ENCODE measurements around the gene KCNJ4. TPM values are rescaled to one million over a fixed set of nuclear protein-coding genes. Genes with fewer than 3 reads are reported as not detected.
"Not testable (repeated sequence)": the region's sequence is repeated elsewhere in the genome, so short reads cannot be mapped to it uniquely, and the experiment has no call there.

KCNJ4 gene
- total RNA-seq, 1 donor from 2014 or later, result 0.82 TPM

DNA sequence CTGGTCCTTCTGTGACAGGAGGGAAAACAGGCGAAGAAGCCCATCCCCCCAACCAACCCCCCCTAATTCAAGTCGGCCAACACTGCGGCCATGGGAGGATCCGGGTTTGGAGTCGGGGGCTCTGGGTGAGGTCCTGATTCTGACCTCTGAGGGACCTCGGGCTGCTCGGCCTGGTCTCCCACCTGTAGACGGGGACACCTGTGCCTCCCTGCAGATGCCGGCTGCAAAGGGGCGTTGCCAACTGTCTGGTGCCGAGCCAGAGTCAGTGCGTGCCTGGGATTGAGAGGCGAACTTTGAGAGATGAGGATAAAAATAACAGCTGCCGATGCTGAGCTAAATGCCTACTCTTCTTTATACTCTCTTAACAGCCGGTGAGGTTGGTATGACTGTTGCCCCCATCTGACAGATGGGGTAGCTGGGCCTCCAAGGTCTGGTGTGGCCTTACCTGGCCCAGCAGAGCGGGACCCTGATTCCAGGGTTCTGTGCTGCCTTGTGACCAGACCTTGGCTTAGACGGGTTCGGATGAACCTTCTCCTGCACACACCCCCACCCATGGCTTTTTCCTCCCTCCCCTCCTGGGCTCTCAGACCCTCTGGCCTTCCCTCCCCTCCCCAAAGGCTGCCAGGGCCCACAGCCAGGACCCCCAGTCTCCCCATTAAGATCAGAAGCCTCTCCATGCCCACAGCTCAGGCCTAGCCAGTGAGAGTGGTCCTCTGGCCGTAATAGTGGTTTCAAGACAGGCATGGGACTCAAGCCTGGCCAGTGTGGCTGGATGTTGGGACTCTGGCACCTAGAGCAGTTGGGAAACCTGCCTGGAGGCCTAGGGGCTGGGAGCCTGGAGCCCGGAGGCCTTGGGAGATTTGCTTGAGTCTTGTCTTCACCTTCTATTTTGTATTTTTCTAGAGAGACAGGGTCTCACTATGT is 41.7 kb downstream of the KCNJ4 start:
- H2AFZ ChIP-seq (replicated peaks), result no peak overlapping the region
- no peaks in the 10 kb centered on the region for H3K27me3 ChIP-seq
- H3F3A ChIP-seq (ENCODE audit: low read depth), result no peaks in the 10 kb centered on the region
- no peak overlapping the region for H3K9ac ChIP-seq
- H3K9me3 ChIP-seq (ENCODE audit: low read depth), result no peaks in the 10 kb centered on the region
- no peak overlapping the region for H3K27ac Mint-ChIP-seq
- DNase-seq (ENCODE audit: low spot score), result no peak
- no peak overlapping the region for H3K4me3 Mint-ChIP-seq
- no peak overlapping the region for H3K27ac ChIP-seq
- no peaks in the 10 kb centered on the region for H4K20me1 ChIP-seq (ENCODE audit: low read depth)
- no peaks in the 10 kb centered on the region for H3K4me1 ChIP-seq
- H3K79me2 ChIP-seq (ENCODE audit: low read depth), result no peaks in the 10 kb centered on the region
- peaks cover 5% of the 10 kb centered on the region for H3K27me3 Mint-ChIP-seq (ENCODE audit: insufficient read depth, low read depth)
- H3K4me1 Mint-ChIP-seq, result peaks cover 7% of the 10 kb centered on the region
- no peak overlapping the region for H3K4me2 ChIP-seq
- no peaks in the 10 kb centered on the region for H3K36me3 ChIP-seq
- peaks cover 9% of the 10 kb centered on the region for H3K9me3 Mint-ChIP-seq
- no peak overlapping the region for H3K4me3 ChIP-seq
- no peaks in the 10 kb centered on the region for H3K36me3 Mint-ChIP-seq
- no peak for TF ChIP-seq EZH2phosphoT487 (IDR thresholded peaks at IDR 0.05)
- no peak for TF ChIP-seq EZH2 (IDR thresholded peaks at IDR 0.05)
- TF ChIP-seq, protein P1, sequence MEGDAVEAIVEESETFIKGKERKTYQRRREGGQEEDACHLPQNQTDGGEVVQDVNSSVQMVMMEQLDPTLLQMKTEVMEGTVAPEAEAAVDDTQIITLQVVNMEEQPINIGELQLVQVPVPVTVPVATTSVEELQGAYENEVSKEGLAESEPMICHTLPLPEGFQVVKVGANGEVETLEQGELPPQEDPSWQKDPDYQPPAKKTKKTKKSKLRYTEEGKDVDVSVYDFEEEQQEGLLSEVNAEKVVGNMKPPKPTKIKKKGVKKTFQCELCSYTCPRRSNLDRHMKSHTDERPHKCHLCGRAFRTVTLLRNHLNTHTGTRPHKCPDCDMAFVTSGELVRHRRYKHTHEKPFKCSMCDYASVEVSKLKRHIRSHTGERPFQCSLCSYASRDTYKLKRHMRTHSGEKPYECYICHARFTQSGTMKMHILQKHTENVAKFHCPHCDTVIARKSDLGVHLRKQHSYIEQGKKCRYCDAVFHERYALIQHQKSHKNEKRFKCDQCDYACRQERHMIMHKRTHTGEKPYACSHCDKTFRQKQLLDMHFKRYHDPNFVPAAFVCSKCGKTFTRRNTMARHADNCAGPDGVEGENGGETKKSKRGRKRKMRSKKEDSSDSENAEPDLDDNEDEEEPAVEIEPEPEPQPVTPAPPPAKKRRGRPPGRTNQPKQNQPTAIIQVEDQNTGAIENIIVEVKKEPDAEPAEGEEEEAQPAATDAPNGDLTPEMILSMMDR (IDR thresholded peaks at IDR 0.05), result no peak

DNA sequence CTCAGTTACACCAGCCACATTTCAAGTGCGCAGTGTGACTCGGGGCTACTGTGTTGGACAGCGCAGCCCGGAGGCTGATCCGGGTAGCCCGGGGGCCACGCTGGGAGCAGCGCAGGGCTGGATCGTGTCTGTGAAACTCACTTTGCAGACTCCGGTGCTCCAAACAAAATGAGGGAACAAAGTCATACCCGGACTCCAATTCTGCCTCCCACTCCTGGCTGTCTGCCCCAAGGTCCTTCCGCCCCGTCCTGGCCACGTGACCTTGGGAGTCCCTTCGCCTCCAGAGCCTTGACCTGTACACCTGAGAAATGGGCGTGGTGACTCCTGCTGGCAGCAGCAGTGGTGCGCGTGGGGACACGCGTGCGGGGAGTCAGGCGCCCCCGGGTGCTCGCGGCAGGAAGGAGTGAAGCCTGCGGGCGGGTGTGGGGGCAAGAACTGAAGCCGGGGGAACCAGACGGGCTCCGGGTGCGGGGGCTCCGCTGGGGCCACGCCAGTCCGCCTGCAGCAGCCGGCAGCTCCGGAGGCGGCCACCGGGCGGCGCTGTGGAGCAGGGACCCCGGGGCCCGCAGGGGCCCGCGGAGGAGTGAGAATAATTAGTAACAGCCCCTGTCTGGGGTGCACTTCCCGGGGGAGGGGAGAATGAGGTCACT is 42.4 kb downstream of the KCNJ4 start:
- no peak overlapping the region for H3K4me3 ChIP-seq
- no peak overlapping the region for H3K9ac ChIP-seq
- no peaks in the 10 kb centered on the region for H3K36me3 ChIP-seq
- Mint-ChIP-seq H3K4me3 (no peak overlapping the region), H3K27me3 (ENCODE audit: insufficient read depth, low read depth) (peaks cover 7% of the 10 kb centered on the region), H3K36me3 (no peaks in the 10 kb centered on the region), H3K4me1 (peaks cover 7% of the 10 kb centered on the region), H3K27ac (peak overlapping the region; percentile 87), H3K9me3 (peaks cover 11% of the 10 kb centered on the region)
- no peaks in the 10 kb centered on the region for H3K27me3 ChIP-seq
- no peaks in the 10 kb centered on the region for H3F3A ChIP-seq (ENCODE audit: low read depth)
- H3K27ac ChIP-seq, result no peak overlapping the region
- no peaks in the 10 kb centered on the region for H3K9me3 ChIP-seq (ENCODE audit: low read depth)
- no peak for TF ChIP-seq EZH2 (IDR thresholded peaks at IDR 0.05)
- TF ChIP-seq, protein P1 (IDR thresholded peaks at IDR 0.05), result peak; percentile 74
- no peak overlapping the region for H2AFZ ChIP-seq (replicated peaks)
- H3K79me2 ChIP-seq (ENCODE audit: low read depth), result no peaks in the 10 kb centered on the region
- H3K4me2 ChIP-seq, result no peak overlapping the region
- peak; percentile 34 for DNase-seq (ENCODE audit: low spot score)
- H4K20me1 ChIP-seq (ENCODE audit: low read depth), result no peaks in the 10 kb centered on the region
- H3K4me1 ChIP-seq, result no peaks in the 10 kb centered on the region

DNA sequence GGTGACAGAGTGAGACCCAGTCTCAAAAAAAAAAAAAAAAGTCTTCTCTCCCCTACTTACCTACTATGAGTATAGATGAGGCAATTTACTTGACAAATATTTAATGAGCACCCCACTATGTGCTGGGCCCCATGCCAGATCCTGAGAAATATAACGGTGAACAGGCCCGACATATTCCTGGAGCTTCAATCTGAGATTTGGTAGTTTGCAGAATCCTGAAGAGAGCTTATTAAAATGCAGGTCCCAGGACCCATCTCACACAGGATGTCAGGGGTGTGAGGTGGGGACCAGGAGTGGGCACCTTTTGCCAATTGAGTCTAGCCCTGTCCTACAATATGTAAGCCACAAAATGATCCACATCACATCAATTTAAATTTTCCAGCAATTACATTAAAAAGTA is 44.0 kb downstream of the KCNJ4 start:
- Histone ChIP-seq H3K79me2 (ENCODE audit: low read depth) (no peaks in the 10 kb centered on the region), H3K4me3 (no peak overlapping the region), H4K20me1 (ENCODE audit: low read depth) (no peaks in the 10 kb centered on the region), H3K4me1 (no peaks in the 10 kb centered on the region), H3F3A (ENCODE audit: low read depth) (no peaks in the 10 kb centered on the region), H3K9me3 (ENCODE audit: low read depth) (no peaks in the 10 kb centered on the region), H3K9ac (no peak overlapping the region), H3K27me3 (no peaks in the 10 kb centered on the region), H3K36me3 (no peaks in the 10 kb centered on the region), H2AFZ (replicated peaks) (no peak overlapping the region), H3K27ac (no peak overlapping the region), H3K4me2 (no peak overlapping the region)
- Mint-ChIP-seq H3K27me3 (ENCODE audit: insufficient read depth, low read depth) (peaks cover 7% of the 10 kb centered on the region), H3K4me1 (peaks cover 5% of the 10 kb centered on the region), H3K4me3 (no peak overlapping the region), H3K9me3 (peaks cover 11% of the 10 kb centered on the region), H3K27ac (no peak overlapping the region), H3K36me3 (no peaks in the 10 kb centered on the region)
- TF ChIP-seq, protein P1 (IDR thresholded peaks at IDR 0.05), result no peak
- TF ChIP-seq EZH2phosphoT487 (IDR thresholded peaks at IDR 0.05) (no peak), EZH2 (IDR thresholded peaks at IDR 0.05) (no peak)
- no peak for DNase-seq (ENCODE audit: low spot score)

DNA sequence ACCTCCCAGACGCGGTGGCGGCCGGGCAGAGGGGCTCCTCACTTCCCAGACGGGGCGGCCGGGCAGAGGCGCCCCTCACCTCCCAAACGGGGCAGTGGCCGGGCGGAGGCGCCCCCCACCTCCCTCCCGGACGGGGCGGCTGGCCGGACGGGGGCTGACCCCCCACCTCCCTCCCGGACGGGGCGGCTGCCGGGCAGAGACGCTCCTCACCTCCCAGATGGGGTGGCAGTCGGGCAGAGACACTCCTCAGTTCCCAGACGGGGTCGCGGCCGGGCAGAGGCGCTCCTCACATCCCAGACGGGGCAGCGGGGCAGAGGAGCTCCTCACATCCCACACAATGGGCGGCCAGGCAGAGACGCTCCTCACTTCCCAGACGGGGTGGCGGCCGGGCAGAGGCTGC is 45.1 kb downstream of the KCNJ4 start:
- not testable (repeated sequence) for H3K27ac ChIP-seq; H3K9ac ChIP-seq; H3F3A ChIP-seq (ENCODE audit: low read depth); H2AFZ ChIP-seq (replicated peaks); H3K4me3 Mint-ChIP-seq; H4K20me1 ChIP-seq (ENCODE audit: low read depth); H3K36me3 Mint-ChIP-seq; H3K27me3 ChIP-seq; H3K4me1 Mint-ChIP-seq; H3K4me2 ChIP-seq; H3K36me3 ChIP-seq; H3K79me2 ChIP-seq (ENCODE audit: low read depth); H3K4me3 ChIP-seq; H3K4me1 ChIP-seq; H3K27ac Mint-ChIP-seq; H3K27me3 Mint-ChIP-seq (ENCODE audit: insufficient read depth, low read depth); DNase-seq (ENCODE audit: low spot score); H3K9me3 ChIP-seq (ENCODE audit: low read depth)
- peaks cover 11% of the 10 kb centered on the region for H3K9me3 Mint-ChIP-seq

All from neural progenitor cell (in vitro differentiated cells).